Activated CD4-positive, alpha-beta memory T cell treated with anti-CD3 and anti-CD28 coated beads for 36 hours (primary cell): Measurements from ENCODE around the gene SLC23A2. TPM values are rescaled to one million over a fixed set of nuclear protein-coding genes. Genes with fewer than 3 reads are reported as not detected.
"Not testable (repeated sequence)": the region's sequence is repeated elsewhere in the genome, so short reads cannot be mapped to it uniquely, and the experiment has no call there.

Source experiments
- CTCF ChIA-PET: fragments of 350-600 bp; sonication (Branson Sonifier 250); formaldehyde crosslinking; loops from one replicate; lab custom pipeline; 2021; ENCODE audit warnings: antibody characterized with exemption, inconsistent platforms; lab: Charles Lee
- POLR2A ChIA-PET: fragments of 350-600 bp; sonication (Branson Sonifier 250); formaldehyde crosslinking; loops from one replicate; lab custom pipeline; 2021; ENCODE audit warnings: antibody characterized with exemption; lab: Charles Lee
- DNase-seq: peaks from one replicate; pipeline ENCODE4 v3.0.0-alpha.2; 2020
- H3K27ac Mint-ChIP-seq: one replicate; pipeline ENCODE4 v1.8.0; 2021; ENCODE audit warnings: mixed read lengths
- H3K27me3 Mint-ChIP-seq: one replicate; pipeline ENCODE4 v1.8.0; 2021; ENCODE audit warnings: mixed read lengths
- H3K36me3 Mint-ChIP-seq: one replicate; pipeline ENCODE4 v1.8.0; 2021; ENCODE audit warnings: mixed read lengths
- H3K4me1 Mint-ChIP-seq: one replicate; pipeline ENCODE4 v1.8.0; 2021; ENCODE audit warnings: low read depth, mixed read lengths
- H3K4me3 Mint-ChIP-seq: one replicate; pipeline ENCODE4 v1.8.0; 2021; ENCODE audit warnings: mild to moderate bottlenecking, mixed read lengths
- H3K9me3 Mint-ChIP-seq: one replicate; pipeline ENCODE4 v1.8.0; 2021; ENCODE audit warnings: mixed read lengths
- intact Hi-C: fragments of 100-400 bp; cut with micrococcal nuclease; formaldehyde crosslinking; loops from one replicate; pipeline ENCODE4 v1.15.1; 2023
- total RNA-seq, 2 experiments: library from RNA; stranded (reverse); gene quantifications; one replicate each; pipeline ENCODE4 v1.2.3, GENCODE V29; 2021

The SLC23A2 gene
- total RNA-seq, 2 experiments from 2014 or later: 14.0 to 14.9 TPM

DNA sequence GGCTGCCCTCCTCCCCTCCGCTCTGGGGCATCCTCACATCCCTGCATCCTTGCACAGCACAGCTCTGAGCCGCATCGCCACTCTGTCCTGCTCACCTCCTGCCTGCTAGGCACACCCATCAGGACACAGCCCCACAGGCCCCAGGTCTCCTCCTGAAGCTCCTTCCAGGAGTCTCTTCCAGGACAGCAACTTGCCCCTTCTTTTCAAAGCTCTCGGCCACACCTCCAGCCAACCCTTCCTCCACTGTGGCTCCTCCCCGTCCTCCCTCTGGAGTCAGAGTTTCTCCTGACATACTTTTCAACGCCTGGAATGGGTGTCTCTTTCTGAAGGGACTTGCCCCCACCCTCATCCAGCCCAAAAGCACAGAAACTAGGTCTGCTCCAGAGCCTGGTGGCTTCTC is 77.3 kb downstream of the SLC23A2 start:
- ChIA-PET CTCF (interaction anchor here (0.6 kb wide), 1 partner anchor 1070 kb away, joined by 3 read pairs; no protein-coding TSS in a partner anchor), POLR2A (no interaction called here)
- Mint-ChIP-seq H3K9me3 (no peaks in the 10 kb centered on the region), H3K27me3 (no peaks in the 10 kb centered on the region), H3K4me3 (no peak overlapping the region), H3K36me3 (peaks cover 3% of the 10 kb centered on the region), H3K4me1 (no peaks in the 10 kb centered on the region), H3K27ac (no peak overlapping the region)
- intact Hi-C loops: no loop called here
- no peak for DNase-seq

DNA sequence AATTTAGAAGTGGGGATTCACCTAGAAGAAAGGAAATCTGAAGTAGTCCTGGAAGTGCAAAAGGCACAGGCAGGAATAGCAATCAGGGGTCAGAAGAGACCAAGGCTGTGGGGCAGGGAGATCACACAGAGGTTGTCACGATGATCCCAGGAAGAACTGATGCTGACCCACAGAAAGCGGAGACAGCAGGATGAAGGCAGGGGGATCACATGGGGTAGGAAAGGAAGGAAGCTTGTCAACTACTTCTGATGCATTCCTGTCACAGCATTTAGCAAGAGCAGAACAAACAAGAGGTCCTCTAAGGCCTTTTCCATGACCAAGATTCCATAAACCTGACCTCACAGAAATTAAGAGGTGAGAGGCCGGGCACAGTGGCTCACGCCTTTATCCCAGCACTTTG is 79.1 kb downstream of the SLC23A2 start:
- DNase-seq: no peak
- no peak overlapping the region for H3K27ac Mint-ChIP-seq
- POLR2A ChIA-PET: no interaction called here

GRCh38 chr20:4921271-4921670 is 80.0 kb downstream of the SLC23A2 start:
- CTCF ChIA-PET, H3K36me3 Mint-ChIP-seq, H3K9me3 Mint-ChIP-seq, H3K27ac Mint-ChIP-seq, H3K4me1 Mint-ChIP-seq, H3K4me3 Mint-ChIP-seq, intact Hi-C loops, H3K27me3 Mint-ChIP-seq, DNase-seq, POLR2A ChIA-PET: not testable (repeated sequence)

More for the DNA sequence above, 79.1 kb downstream of the SLC23A2 start:
- CTCF ChIA-PET: no interaction called here
- no peaks in the 10 kb centered on the region for H3K9me3 Mint-ChIP-seq
- no peaks in the 10 kb centered on the region for H3K27me3 Mint-ChIP-seq
- peaks cover 1% of the 10 kb centered on the region for H3K36me3 Mint-ChIP-seq
- intact Hi-C loops: no loop called here
- no peak overlapping the region for H3K4me3 Mint-ChIP-seq
- H3K4me1 Mint-ChIP-seq: no peaks in the 10 kb centered on the region

GRCh38 chr20:4920655-4921054 is 80.7 kb downstream of the SLC23A2 start:
- Mint-ChIP-seq H3K27ac (no peak overlapping the region), H3K4me3 (no peak overlapping the region), H3K9me3 (no peaks in the 10 kb centered on the region), H3K36me3 (no peaks in the 10 kb centered on the region), H3K27me3 (no peaks in the 10 kb centered on the region), H3K4me1 (no peaks in the 10 kb centered on the region)
- ChIA-PET CTCF (no interaction called here), POLR2A (no interaction called here)
- intact Hi-C loops: no loop called here
- DNase-seq: no peak

GRCh38 chr20:4920131-4920530 is 81.2 kb downstream of the SLC23A2 start:
- Mint-ChIP-seq H3K4me3 (no peak overlapping the region), H3K9me3 (no peaks in the 10 kb centered on the region), H3K36me3 (no peaks in the 10 kb centered on the region), H3K27ac (no peak overlapping the region), H3K27me3 (no peaks in the 10 kb centered on the region), H3K4me1 (no peaks in the 10 kb centered on the region)
- intact Hi-C loops: no loop called here
- CTCF ChIA-PET: no interaction called here
- POLR2A ChIA-PET: no interaction called here
- no peak for DNase-seq

DNA sequence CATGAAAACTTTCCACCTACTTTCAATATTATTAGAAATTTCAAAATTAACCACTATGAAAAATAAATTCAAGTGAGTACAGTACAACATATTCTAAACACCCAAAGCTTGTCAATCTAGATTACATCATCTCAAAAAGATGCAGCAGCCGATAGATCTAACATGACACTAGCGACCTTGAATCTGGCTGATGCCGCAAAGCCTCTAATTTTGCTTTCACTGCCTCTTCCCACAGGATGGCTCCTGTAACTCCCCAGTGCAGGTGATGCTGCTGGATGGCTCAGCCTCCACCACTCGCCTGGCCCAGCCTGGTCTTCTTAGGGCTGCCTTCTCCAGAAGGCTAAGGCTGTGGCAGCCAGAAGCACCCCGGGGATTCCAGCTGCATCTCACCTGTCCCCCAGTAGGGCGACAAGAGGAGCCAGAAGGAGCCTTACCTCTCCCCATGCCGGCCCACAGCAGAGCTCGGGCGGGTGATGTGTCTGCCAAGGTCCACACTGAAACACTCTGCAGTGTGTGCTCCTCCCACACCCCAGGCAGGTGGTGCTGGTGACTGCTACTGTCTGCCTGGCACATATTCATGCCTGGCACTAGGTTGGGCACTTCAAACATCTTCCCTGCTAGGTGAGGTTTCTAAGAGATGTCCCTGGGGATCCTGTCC is 82.1 kb downstream of the SLC23A2 start:
- no peak overlapping the region for H3K27ac Mint-ChIP-seq

GRCh38 chr20:4918473-4918872 is 82.8 kb downstream of the SLC23A2 start:
- H3K27ac Mint-ChIP-seq: no peak overlapping the region
- CTCF ChIA-PET: no interaction called here

More for the DNA sequence above, 82.1 kb downstream of the SLC23A2 start:
- no peak overlapping the region for H3K4me3 Mint-ChIP-seq
- no peaks in the 10 kb centered on the region for H3K27me3 Mint-ChIP-seq
- POLR2A ChIA-PET: no interaction called here
- CTCF ChIA-PET: interaction anchor here (0.6 kb wide), 1 partner anchor 958 kb away, joined by 4 read pairs; no protein-coding TSS in a partner anchor
- no peaks in the 10 kb centered on the region for H3K9me3 Mint-ChIP-seq
- no peak for DNase-seq
- no peaks in the 10 kb centered on the region for H3K4me1 Mint-ChIP-seq
- intact Hi-C loops: no loop called here
- no peaks in the 10 kb centered on the region for H3K36me3 Mint-ChIP-seq

DNA sequence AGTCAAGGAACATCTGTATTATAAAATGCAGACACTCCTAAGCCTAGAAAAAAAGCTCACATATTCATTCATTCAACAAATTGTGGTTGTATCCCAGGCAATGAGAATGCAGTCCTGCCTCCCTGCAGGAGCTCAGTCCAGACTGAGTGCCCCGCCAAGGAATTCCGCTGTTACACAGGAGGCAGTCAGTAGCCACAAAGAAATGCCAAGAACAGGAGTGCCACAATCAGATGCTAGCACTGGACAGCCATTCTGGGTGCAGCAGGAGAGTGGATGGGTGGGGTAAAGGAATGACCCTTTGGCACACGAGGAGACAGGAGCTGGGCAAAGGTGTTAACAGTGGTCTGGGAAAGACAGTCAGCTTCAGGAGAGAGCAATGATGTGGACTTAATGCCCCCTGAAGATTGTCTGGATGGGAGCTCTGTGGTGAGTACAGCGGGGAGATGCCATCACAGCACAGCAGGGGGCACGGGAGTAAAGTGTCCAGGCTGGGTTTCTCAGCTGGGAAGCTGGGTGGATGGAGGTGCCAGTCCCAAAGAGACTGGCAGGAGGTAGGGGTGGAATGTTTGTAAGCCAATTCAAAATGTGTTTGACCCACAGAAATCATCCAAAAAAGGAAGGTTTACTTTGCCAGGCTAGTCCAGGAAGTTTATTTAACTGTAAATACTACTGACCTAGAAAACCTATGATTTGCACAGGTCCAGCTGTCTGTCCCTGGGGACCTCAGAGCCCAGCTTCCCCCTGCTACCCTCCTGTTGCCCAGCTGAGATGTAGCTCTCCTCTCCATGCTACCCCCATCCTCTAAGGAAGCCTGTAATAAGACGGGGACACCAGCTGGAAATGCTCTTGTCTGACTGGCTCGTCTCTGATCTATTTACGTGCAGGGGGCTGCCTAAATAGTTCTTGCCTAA is 84.1 kb downstream of the SLC23A2 start:
- ChIA-PET POLR2A (no interaction called here), CTCF (no interaction called here)
- intact Hi-C loops: no loop called here
- Mint-ChIP-seq H3K9me3 (no peaks in the 10 kb centered on the region), H3K4me1 (peaks cover 7% of the 10 kb centered on the region), H3K27me3 (no peaks in the 10 kb centered on the region), H3K36me3 (peaks cover 2% of the 10 kb centered on the region), H3K27ac (no peak overlapping the region), H3K4me3 (no peak overlapping the region)
- DNase-seq: no peak

More at GRCh38 chr20:4918473-4918872, 82.8 kb downstream of the SLC23A2 start:
- H3K4me3 Mint-ChIP-seq: no peak overlapping the region
- H3K9me3 Mint-ChIP-seq: no peaks in the 10 kb centered on the region
- H3K27me3 Mint-ChIP-seq: no peaks in the 10 kb centered on the region
- intact Hi-C loops: no loop called here
- POLR2A ChIA-PET: no interaction called here
- H3K4me1 Mint-ChIP-seq: no peaks in the 10 kb centered on the region
- DNase-seq: no peak
- H3K36me3 Mint-ChIP-seq: no peaks in the 10 kb centered on the region

GRCh38 chr20:4913147-4913546 is 88.2 kb downstream of the SLC23A2 start:
- intact Hi-C loops: no loop called here
- peaks cover 8% of the 10 kb centered on the region for H3K36me3 Mint-ChIP-seq
- H3K4me3 Mint-ChIP-seq: no peak overlapping the region
- CTCF ChIA-PET: interaction anchor here (0.6 to 0.7 kb wide), 2 partner anchors 154 to 172 kb away, joined by 3 read pairs; no protein-coding TSS in a partner anchor
- H3K4me1 Mint-ChIP-seq: peaks cover 8% of the 10 kb centered on the region
- H3K9me3 Mint-ChIP-seq: no peaks in the 10 kb centered on the region
- no peak for DNase-seq
- POLR2A ChIA-PET: no interaction called here
- H3K27me3 Mint-ChIP-seq: no peaks in the 10 kb centered on the region
- H3K27ac Mint-ChIP-seq: no peak overlapping the region

DNA sequence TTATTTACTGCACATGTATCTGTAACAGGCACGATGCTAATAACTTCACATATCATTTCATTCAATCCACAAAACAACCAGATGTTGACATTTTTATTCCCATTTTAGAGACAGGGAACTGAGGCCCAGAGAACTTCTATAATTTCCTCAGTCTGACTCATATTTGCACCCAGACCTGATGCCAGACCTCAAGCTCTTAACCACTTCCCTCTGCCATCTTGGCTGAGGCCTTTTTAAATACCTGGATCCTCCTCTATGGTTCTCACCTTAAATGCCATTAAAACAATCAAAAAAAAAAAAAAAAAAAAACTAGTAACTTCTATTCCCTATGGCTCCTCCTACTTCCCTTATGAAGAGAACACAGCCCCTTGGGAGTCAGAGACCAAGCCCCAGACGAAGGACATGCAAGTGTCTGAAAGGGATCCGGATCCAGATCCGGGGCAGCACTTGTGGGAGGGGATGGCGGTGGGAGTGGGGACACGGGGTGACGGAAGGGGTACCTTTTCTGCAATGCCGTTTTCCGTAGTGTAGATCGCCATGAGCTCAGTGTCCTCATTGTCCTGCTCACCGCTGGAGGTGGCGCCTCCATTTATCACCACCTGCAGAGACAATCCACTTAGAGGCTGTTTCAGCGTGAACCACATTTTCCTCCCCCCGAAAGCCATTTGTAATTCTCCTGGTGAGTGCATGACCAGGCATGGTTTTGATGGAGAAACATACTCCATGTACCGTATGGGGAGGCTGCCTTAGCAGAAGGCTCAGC is 88.7 kb downstream of the SLC23A2 start:
- Mint-ChIP-seq H3K27me3 (no peaks in the 10 kb centered on the region), H3K36me3 (peaks cover 11% of the 10 kb centered on the region), H3K9me3 (no peaks in the 10 kb centered on the region), H3K4me3 (no peak overlapping the region), H3K4me1 (peaks cover 8% of the 10 kb centered on the region), H3K27ac (no peak overlapping the region)
- DNase-seq: no peak
- ChIA-PET POLR2A (no interaction called here), CTCF (interaction anchor here (0.6 to 0.7 kb wide), 2 partner anchors 153 to 171 kb away, joined by 3 read pairs; no protein-coding TSS in a partner anchor)
- intact Hi-C loops: no loop called here

- POLR2A ChIA-PET: no interaction called here
- intact Hi-C loops: no loop called here
- Mint-ChIP-seq H3K4me3 (no peak overlapping the region), H3K4me1 (peaks cover 8% of the 10 kb centered on the region), H3K27ac (no peak overlapping the region), H3K27me3 (no peaks in the 10 kb centered on the region), H3K36me3 (peaks cover 11% of the 10 kb centered on the region), H3K9me3 (no peaks in the 10 kb centered on the region)
- DNase-seq: no peak
- CTCF ChIA-PET: no interaction called here
Observed at GRCh38 chr20:4910951-4911350, 90.4 kb downstream of the SLC23A2 start.

GRCh38 chr20:4905613-4906012 is 95.7 kb downstream of the SLC23A2 start:
- H3K9me3 Mint-ChIP-seq: no peaks in the 10 kb centered on the region
- DNase-seq: no peak
- ChIA-PET CTCF (interaction anchor here (1.2 kb wide), 1 partner anchor 50 kb away, joined by 3 read pairs; no protein-coding TSS in a partner anchor), POLR2A (no interaction called here)
- no peaks in the 10 kb centered on the region for H3K4me1 Mint-ChIP-seq
- intact Hi-C loops: no loop called here
- H3K27me3 Mint-ChIP-seq: no peaks in the 10 kb centered on the region
- H3K36me3 Mint-ChIP-seq: peaks cover 17% of the 10 kb centered on the region
- no peak overlapping the region for H3K27ac Mint-ChIP-seq
- H3K4me3 Mint-ChIP-seq: no peak overlapping the region
